Trophoblast cell (in vitro differentiated cells and primary cell): ENCODE results near the gene UBE2G2.

ENCODE experiments used
- DNase-seq, 2 donors: peaks; one replicate each; pipeline ENCODE4 v3.0.0-alpha.2; 2016
- H2AFZ ChIP-seq: 2 replicates; pipeline ENCODE4 v1.6.1; 2013; ENCODE audit warnings: low read length, moderate library complexity, mild to moderate bottlenecking; ENCODE audit not compliant: insufficient read depth, poor library complexity
- H2AK5ac ChIP-seq: 2 replicates; pipeline ENCODE4 v1.6.1; 2013; ENCODE audit warnings: mild to moderate bottlenecking, low read length
- H2BK120ac ChIP-seq: 2 replicates; pipeline ENCODE4 v1.6.1; 2013; ENCODE audit warnings: low read length, mild to moderate bottlenecking, moderate library complexity; ENCODE audit not compliant: insufficient read depth, poor library complexity
- H2BK12ac ChIP-seq: 2 replicates; pipeline ENCODE4 v1.6.1; 2013; ENCODE audit warnings: mild to moderate bottlenecking, low read length, moderate library complexity
- H2BK5ac ChIP-seq: 2 replicates; pipeline ENCODE4 v1.6.1; 2013; ENCODE audit warnings: low read length, low read depth, moderate library complexity, mild to moderate bottlenecking; ENCODE audit not compliant: poor library complexity
- H3K14ac ChIP-seq: 2 replicates; pipeline ENCODE4 v1.6.1; 2013; ENCODE audit warnings: mild to moderate bottlenecking, low read length
- H3K18ac ChIP-seq: 2 replicates; pipeline ENCODE4 v1.6.1; 2013; ENCODE audit warnings: mild to moderate bottlenecking, low read length
- H3K23ac ChIP-seq: 2 replicates; pipeline ENCODE4 v1.6.1; 2013; ENCODE audit warnings: low read length
- H3K27ac ChIP-seq: 2 replicates; pipeline ENCODE4 v1.5.1; 2013; ENCODE audit warnings: low read depth, mild to moderate bottlenecking, inconsistent platforms, low read length, moderate library complexity
- H3K27me3 ChIP-seq: 2 replicates; pipeline ENCODE4 v1.6.1; 2013; ENCODE audit warnings: inconsistent platforms, mild to moderate bottlenecking, low read length, moderate library complexity; ENCODE audit not compliant: insufficient read depth
- H3K36me3 ChIP-seq, 2 experiments: 1 replicate in 1 of 2; 2 replicates in 1 of 2; pipeline ENCODE4 v1.6.1; 2013; ENCODE audit warnings: low read length in 2 of 2, mild to moderate bottlenecking in 2 of 2, moderate library complexity in 1 of 2; ENCODE audit not compliant: insufficient read depth in 2 of 2, control insufficient read depth in 1 of 2
- H3K4ac ChIP-seq: 2 replicates; pipeline ENCODE4 v1.6.1; 2013; ENCODE audit warnings: low read depth, mild to moderate bottlenecking, low read length, moderate library complexity
- H3K4me1 ChIP-seq, 2 experiments: 1 replicate in 1 of 2; 2 replicates in 1 of 2; pipeline ENCODE4 v1.6.1; 2013; ENCODE audit warnings: low read length in 2 of 2, mild to moderate bottlenecking in 2 of 2, moderate library complexity in 1 of 2; ENCODE audit not compliant: insufficient read depth in 2 of 2, control insufficient read depth in 1 of 2
- H3K4me2 ChIP-seq: 2 replicates; pipeline ENCODE4 v1.6.1; 2013; ENCODE audit warnings: inconsistent platforms, mild to moderate bottlenecking, low read length, moderate library complexity
- H3K4me3 ChIP-seq: 2 replicates; pipeline ENCODE4 v1.5.1; 2013; ENCODE audit warnings: mild to moderate bottlenecking, low read depth, low read length, inconsistent platforms
- H3K79me1 ChIP-seq: one replicate; pipeline ENCODE4 v1.6.1; 2013; ENCODE audit warnings: low read length
- H3K79me2 ChIP-seq: 2 replicates; pipeline ENCODE4 v1.6.1; 2013; ENCODE audit warnings: low read length, mild to moderate bottlenecking; ENCODE audit not compliant: control insufficient read depth, insufficient read depth, poor library complexity
- H3K9ac ChIP-seq: 2 replicates; pipeline ENCODE4 v1.6.1; 2013; ENCODE audit warnings: mild to moderate bottlenecking, low read length
- H3K9me3 ChIP-seq: 2 replicates; pipeline ENCODE4 v1.6.1; 2013; ENCODE audit warnings: low read depth, mild to moderate bottlenecking, control low read depth, inconsistent platforms, low read length; ENCODE audit not compliant: insufficient read depth
- H4K12ac ChIP-seq: 2 replicates; pipeline ENCODE4 v1.6.1; 2013; ENCODE audit warnings: low read depth, mild to moderate bottlenecking, low read length, moderate library complexity
- H4K8ac ChIP-seq: 2 replicates; pipeline ENCODE4 v1.6.1; 2013; ENCODE audit warnings: low read depth, mild to moderate bottlenecking, low read length, moderate library complexity
- H4K91ac ChIP-seq: one replicate; pipeline ENCODE4 v1.6.1; 2013; ENCODE audit warnings: low read depth, mild to moderate bottlenecking, low read length, moderate library complexity
- WGBS: extraction: QIAGEN DNeasy Blood & Tissue Kit; methylation state at CpG from one replicate; pipeline ENCODE4 v1.1.7; 2013; ENCODE audit warnings: missing lambda C conversion rate; ENCODE audit not compliant: insufficient read length, insufficient coverage; ENCODE audit errors: extremely low coverage; 5-methylcytosine and 5-hydroxymethylcytosine counted together

UBE2G2 gene

DNA sequence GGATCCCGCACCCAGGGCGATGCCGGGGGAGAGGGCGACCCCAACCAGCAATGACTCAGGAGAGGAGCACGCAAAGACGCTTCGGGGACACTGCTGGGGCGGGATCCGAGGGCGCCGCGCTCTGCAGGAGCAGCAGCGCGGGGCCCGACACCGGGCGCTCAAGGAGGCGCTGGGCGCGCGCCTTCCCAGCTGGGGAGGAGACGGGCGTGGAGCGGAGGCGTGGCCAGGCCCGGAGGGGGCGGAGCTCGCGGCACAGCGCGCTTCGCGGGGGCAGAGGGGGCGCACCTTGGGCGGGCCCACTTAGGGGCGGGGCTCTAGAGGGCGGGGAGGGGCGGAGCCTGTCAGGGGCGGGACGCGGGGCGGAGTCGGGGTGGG lies 15.9 kb upstream of the UBE2G2 start:
- no peak overlapping the region for H3K23ac ChIP-seq
- WGBS = no CpG with 5 or more reads among the region's 43 CpGs
- no peak overlapping the region for H2AK5ac ChIP-seq
- no peak overlapping the region for H3K27ac ChIP-seq
- peaks cover 10 to 12% of the 10 kb centered on the region in 2 experiments for H3K36me3 ChIP-seq
- H3K79me2 ChIP-seq = peaks cover 8% of the 10 kb centered on the region
- DNase-seq = peak; percentile 79 to 87
- peak overlapping the region; percentile 49 for H3K18ac ChIP-seq
- peak overlapping the region; percentile 53 for H3K4ac ChIP-seq
- H2BK12ac ChIP-seq = no peak overlapping the region
- H4K8ac ChIP-seq = peak overlapping the region; percentile 93
- H2BK5ac ChIP-seq = no peak overlapping the region
- peaks cover 9 to 14% of the 10 kb centered on the region in 2 experiments for H3K4me1 ChIP-seq
- H4K12ac ChIP-seq = peak overlapping the region; percentile 2
- H2BK120ac ChIP-seq = peak overlapping the region; percentile 84
- H2AFZ ChIP-seq = peak overlapping the region; percentile 88
- peak overlapping the region; percentile 91 for H3K4me2 ChIP-seq
- H3K9me3 ChIP-seq = peaks cover 28% of the 10 kb centered on the region
- no peak overlapping the region for H3K9ac ChIP-seq
- no peaks in the 10 kb centered on the region for H3K27me3 ChIP-seq
- H3K14ac ChIP-seq = peak overlapping the region; percentile 92
- H3K4me3 ChIP-seq = peak overlapping the region; percentile 96
- peaks cover 9% of the 10 kb centered on the region for H3K79me1 ChIP-seq
- H4K91ac ChIP-seq = peak overlapping the region; percentile 96

DNA sequence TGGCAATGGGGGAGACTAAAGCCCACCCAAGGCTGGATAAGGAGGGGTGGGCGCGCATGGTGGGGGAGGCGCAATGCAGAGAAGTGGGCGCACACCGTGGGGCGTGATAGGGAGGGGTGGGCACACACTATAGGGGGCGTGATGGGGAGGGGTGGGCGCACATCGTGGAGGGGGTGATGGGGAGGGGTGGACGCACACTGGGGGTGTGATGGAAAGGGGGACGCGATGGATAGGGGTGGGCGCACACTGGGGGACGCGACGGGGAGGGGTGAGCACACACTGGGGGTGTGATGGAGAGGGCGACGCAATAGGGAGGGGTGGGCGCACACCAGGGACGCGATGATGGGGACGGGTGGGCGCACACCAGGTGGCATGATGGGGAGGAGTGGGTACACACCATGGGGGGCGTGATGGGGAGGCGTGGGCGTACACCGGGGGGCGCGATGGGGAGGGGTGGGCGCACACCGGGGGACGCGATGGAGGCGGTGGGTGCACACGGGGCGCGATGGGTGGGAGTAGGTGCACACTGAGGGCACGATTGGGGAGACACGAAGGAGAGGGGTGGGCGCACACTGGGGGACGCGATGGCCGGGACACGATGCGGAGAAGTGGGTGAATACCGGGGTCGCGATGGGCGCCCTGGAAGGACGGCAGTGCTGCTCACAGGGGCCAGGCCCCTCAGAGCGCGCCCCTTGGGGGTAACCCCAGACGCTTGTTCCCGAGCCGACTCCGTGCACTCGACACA lies 15.3 kb upstream of the UBE2G2 start:
- Histone ChIP-seq H3K18ac (peak overlapping the region; percentile 49), H3K4me3 (peak overlapping the region; percentile 76), H3K36me3 (peaks cover 10 to 15% of the 10 kb centered on the region in 2 experiments), H2BK12ac (no peak overlapping the region), H2AFZ (peak overlapping the region; percentile 60), H3K79me1 (peaks cover 9% of the 10 kb centered on the region), H3K9ac (no peak overlapping the region), H2AK5ac (no peak overlapping the region), H3K4ac (peak overlapping the region; percentile 53), H3K27ac (no peak overlapping the region), H3K79me2 (peaks cover 8% of the 10 kb centered on the region), H3K9me3 (peaks cover 27% of the 10 kb centered on the region), H2BK5ac (no peak overlapping the region), H3K27me3 (no peaks in the 10 kb centered on the region), H4K91ac (no peak overlapping the region), H3K4me2 (peak overlapping the region; percentile 91), H3K23ac (no peak overlapping the region), H4K8ac (no peak overlapping the region), H3K4me1 (peaks cover 9 to 14% of the 10 kb centered on the region in 2 experiments), H4K12ac (peak overlapping the region; percentile 2), H2BK120ac (no peak overlapping the region), H3K14ac (no peak overlapping the region)
- no CpG with 5 or more reads among the region's 57 CpGs for WGBS
- DNase-seq = no peak

DNA sequence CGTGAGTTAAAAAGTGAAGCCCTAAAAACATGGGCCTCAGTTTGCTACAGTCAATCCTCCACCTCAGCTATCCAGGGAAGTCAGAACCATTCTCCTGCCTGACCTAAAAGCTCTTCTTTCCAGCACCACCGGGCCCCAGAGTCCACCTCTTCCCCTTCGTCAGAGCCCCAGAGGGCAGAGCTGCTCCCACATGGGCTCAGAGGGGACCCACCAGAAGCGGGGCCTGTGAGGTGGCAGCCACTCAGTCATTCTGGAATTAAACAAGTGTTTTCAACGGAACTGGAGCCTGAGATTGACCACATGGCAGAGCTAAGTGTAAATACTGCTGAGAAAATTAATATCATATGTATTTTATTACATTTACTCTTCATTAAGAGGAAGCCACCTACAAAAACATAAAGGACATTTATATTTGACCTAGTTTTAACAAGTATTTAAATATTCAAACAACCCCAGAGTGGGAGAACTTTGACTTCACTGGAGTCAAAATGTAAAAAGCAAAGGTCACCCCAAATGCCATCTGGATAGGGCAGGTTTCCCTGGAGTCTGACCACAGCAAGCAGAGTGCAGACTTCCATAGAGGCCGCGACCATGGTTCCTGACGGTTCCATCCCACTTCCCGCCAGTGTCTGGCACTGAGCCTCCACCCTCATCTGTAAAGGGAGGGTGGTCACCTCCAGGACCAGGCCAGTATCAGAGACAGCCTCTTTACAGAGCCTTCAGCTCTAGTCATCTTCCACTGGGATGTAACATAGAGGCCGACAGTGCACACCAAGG lies 14.4 kb upstream of the UBE2G2 start:
- Histone ChIP-seq H3K4me3 (no peak overlapping the region), H4K12ac (no peak overlapping the region), H3K9me3 (peaks cover 25% of the 10 kb centered on the region), H3K79me2 (peaks cover 8% of the 10 kb centered on the region), H3K79me1 (peaks cover 9% of the 10 kb centered on the region), H2BK5ac (no peak overlapping the region), H3K9ac (no peak overlapping the region), H3K14ac (no peak overlapping the region), H3K27me3 (no peaks in the 10 kb centered on the region), H3K23ac (peak overlapping the region; percentile 37), H3K4ac (peak overlapping the region; percentile 52), H3K36me3 (peaks cover 10 to 15% of the 10 kb centered on the region in 2 experiments), H3K4me2 (no peak overlapping the region), H2AFZ (no peak overlapping the region), H4K91ac (no peak overlapping the region), H3K27ac (no peak overlapping the region), H3K18ac (no peak overlapping the region), H3K4me1 (peaks cover 9 to 14% of the 10 kb centered on the region in 2 experiments), H2AK5ac (no peak overlapping the region), H2BK12ac (no peak overlapping the region), H2BK120ac (no peak overlapping the region), H4K8ac (no peak overlapping the region)
- peak in 1 of 2 donors; percentile 20 for DNase-seq
- WGBS = no CpG with 5 or more reads among the region's 10 CpGs

DNA sequence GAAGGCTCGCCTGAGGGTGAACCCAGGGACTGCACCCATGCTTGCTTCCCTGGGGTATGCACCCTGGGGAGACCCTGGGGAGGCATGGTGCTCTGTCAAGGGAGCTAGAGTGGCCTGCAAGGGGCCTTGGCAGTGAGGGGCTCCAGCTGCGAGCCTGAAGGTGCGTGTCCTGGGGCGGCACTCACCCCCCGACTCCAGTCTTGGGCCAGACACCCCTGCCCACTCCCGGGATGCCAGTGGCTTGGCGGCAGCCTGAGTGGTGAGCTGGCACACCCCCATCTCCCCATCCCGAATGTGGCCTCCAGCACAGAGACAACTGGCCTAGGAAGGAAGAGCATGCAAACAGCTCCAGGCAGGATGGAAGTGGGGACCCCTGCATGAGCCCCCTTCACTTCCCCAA lies 13.6 kb upstream of the UBE2G2 start:
- H3K23ac ChIP-seq = no peak overlapping the region
- H3K4me2 ChIP-seq = no peak overlapping the region
- no peak overlapping the region for H2BK12ac ChIP-seq
- H2AK5ac ChIP-seq = no peak overlapping the region
- peaks cover 15 to 20% of the 10 kb centered on the region in 2 experiments for H3K36me3 ChIP-seq
- peaks cover 9% of the 10 kb centered on the region for H3K79me1 ChIP-seq
- no peak overlapping the region for H3K9ac ChIP-seq
- H4K12ac ChIP-seq = no peak overlapping the region
- H3K9me3 ChIP-seq = peaks cover 26% of the 10 kb centered on the region
- no CpG with 5 or more reads among the region's 8 CpGs for WGBS
- H3K79me2 ChIP-seq = peaks cover 8% of the 10 kb centered on the region
- H3K4me3 ChIP-seq = no peak overlapping the region
- no peak overlapping the region for H4K91ac ChIP-seq
- no peak overlapping the region for H3K27ac ChIP-seq
- H3K4ac ChIP-seq = no peak overlapping the region
- no peak overlapping the region for H3K18ac ChIP-seq
- peaks cover 9 to 14% of the 10 kb centered on the region in 2 experiments for H3K4me1 ChIP-seq
- no peaks in the 10 kb centered on the region for H3K27me3 ChIP-seq
- no peak for DNase-seq
- H2AFZ ChIP-seq = no peak overlapping the region
- H4K8ac ChIP-seq = no peak overlapping the region
- no peak overlapping the region for H2BK5ac ChIP-seq
- no peak overlapping the region for H2BK120ac ChIP-seq
- no peak overlapping the region for H3K14ac ChIP-seq
